Activated CD4-positive, alpha-beta T cell treated with anti-CD3 and anti-CD28 coated beads for 36 hours (primary cell): ENCODE results near the gene CAMSAP3. TPM values are rescaled to one million over a fixed set of nuclear protein-coding genes. Genes with fewer than 3 reads are reported as not detected.
"Not testable (repeated sequence)": the region's sequence is repeated elsewhere in the genome, so short reads cannot be mapped to it uniquely, and the experiment has no call there.

Experiments
- ATAC-seq: fragments of 200-7000 bp; cut with Tn5 transposase; one replicate; pipeline ENCODE4 v1.10.0; 2021; ENCODE audit warnings: mild to moderate bottlenecking, moderate library complexity
- CTCF ChIA-PET: fragments of 350-600 bp; sonication (Branson Sonifier 250); formaldehyde crosslinking; loops from one replicate; lab custom pipeline; 2021; ENCODE audit warnings: antibody characterized with exemption; lab: Charles Lee
- POLR2A ChIA-PET: fragments of 350-600 bp; sonication (Branson Sonifier 250); formaldehyde crosslinking; loops from one replicate; lab custom pipeline; 2021; ENCODE audit warnings: antibody characterized with exemption, inconsistent platforms; lab: Charles Lee
- DNase-seq: peaks from one replicate; pipeline ENCODE4 v3.0.0-alpha.2; 2020
- H3K27ac Mint-ChIP-seq: one replicate; pipeline ENCODE4 v1.8.0; 2021; ENCODE audit warnings: mixed read lengths
- H3K27me3 Mint-ChIP-seq: one replicate; pipeline ENCODE4 v1.8.0; 2021; ENCODE audit warnings: mixed read lengths
- H3K36me3 Mint-ChIP-seq: one replicate; pipeline ENCODE4 v1.8.0; 2021; ENCODE audit warnings: low read depth, mixed read lengths
- H3K4me1 Mint-ChIP-seq: one replicate; pipeline ENCODE4 v1.8.0; 2021; ENCODE audit warnings: mixed read lengths
- H3K4me3 Mint-ChIP-seq: one replicate; pipeline ENCODE4 v1.8.0; 2021; ENCODE audit warnings: mild to moderate bottlenecking, moderate library complexity, mixed read lengths
- H3K9me3 Mint-ChIP-seq: one replicate; pipeline ENCODE4 v1.8.0; 2021; ENCODE audit warnings: low read depth, mixed read lengths
- intact Hi-C, 2 experiments: fragments of 100-400 bp; cut with DNase I in 1 of 2; cut with micrococcal nuclease in 1 of 2; formaldehyde crosslinking; loops; one replicate each; pipeline versions ENCODE4 v1.14.2 to v1.15.1; 2022 to 2024; cut with DNase I, micrococcal nuclease
- total RNA-seq, 2 experiments: library from RNA; stranded (reverse); gene quantifications; one replicate each; pipeline ENCODE4 v1.2.3, GENCODE V29; 2021

CAMSAP3 gene
- total RNA-seq, 2 experiments from 2014 or later = 0.50 to 0.58 TPM

DNA sequence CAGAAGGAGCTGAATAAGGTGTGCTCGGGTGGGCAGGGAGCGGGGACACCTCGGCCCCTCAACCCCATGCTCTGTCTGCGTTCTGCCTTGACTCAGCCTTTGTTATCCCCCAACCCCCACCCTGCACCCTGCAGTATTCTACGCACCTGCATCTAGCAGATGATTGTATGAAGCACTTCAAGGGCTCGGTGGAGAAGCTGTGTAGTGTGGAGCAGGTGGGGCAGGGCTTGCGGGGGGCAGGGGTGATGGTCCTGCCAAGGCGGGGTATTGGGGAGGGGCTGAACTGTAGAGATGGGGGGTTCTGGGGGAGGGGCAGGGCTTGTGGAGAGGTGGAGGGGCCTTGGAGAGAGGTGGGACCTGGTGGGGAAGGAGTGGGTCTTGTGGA lies 47.4 kb downstream of the CAMSAP3 start:
- no peak overlapping the region for H3K4me3 Mint-ChIP-seq

DNA sequence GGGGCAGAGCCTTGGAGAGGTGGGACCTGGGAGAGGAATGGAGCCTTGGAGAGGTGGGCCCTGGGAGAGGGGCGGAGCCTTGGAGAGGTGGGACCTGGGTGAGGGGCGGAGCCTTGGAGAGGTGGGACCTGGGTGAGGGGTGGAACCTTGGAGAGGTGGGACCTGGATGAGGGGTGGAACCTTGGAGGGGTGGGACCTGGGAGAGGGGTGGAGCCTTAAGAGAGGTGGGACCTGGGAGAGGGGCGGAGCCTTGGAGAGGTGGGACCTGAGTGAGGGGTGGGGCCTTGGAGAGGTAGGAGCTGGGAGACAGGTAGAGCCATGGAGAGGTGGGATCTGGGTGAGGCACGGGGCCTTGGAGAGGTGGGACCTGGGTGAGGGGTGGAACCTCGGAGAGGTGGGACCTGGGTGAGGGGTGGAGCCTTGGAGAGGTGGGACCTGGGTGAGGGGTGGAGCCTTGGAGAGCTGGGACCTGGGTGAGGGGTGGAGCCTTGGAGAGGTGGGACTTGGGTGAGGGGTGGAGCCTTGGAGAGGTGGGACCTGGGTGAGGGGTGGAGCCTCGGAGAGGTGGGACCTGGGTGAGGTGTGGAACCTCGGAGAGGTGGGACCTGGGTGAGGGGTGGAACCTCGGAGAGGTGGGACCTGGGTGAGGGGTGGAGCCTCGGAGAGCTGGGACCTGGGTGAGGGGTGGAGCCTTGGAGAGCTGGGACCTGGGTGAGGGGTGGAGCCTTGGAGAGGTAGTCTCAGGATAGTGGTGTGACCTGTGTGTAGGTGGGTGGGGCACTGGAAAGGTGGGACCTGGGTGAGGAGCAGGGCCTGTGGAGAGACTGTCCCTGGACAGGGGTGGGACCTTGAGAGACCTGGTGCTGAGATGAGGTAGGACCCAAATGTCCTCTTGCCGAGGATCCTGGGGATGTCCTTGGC lies 48.2 kb downstream of the CAMSAP3 start:
- peak; percentile 62 for DNase-seq
- peaks cover 14% of the 10 kb centered on the region for H3K36me3 Mint-ChIP-seq
- H3K4me3 Mint-ChIP-seq, H3K27ac Mint-ChIP-seq, H3K4me1 Mint-ChIP-seq, H3K9me3 Mint-ChIP-seq, H3K27me3 Mint-ChIP-seq, intact Hi-C loops: not testable (repeated sequence)
- ChIA-PET POLR2A (interaction anchor here (0.9 kb wide), 1 partner anchor 187 kb away, joined by 3 read pairs; no protein-coding TSS in a partner anchor), CTCF (interaction anchor here (0.6 kb wide), 1 partner anchor 10 kb away, joined by 3 read pairs; no protein-coding TSS in a partner anchor)
- peak; percentile 50 for ATAC-seq

More for the DNA sequence above, 47.4 kb downstream of the CAMSAP3 start:
- CTCF ChIA-PET = interaction anchor here (0.7 kb wide), 1 partner anchor 38 kb away, joined by 3 read pairs; the partner anchor contains the start of gene TRAPPC5
- intact Hi-C loops = no loop called here
- DNase-seq (no peak), ATAC-seq (no peak)
- Mint-ChIP-seq H3K4me1 (peaks cover 10% of the 10 kb centered on the region), H3K27ac (no peak overlapping the region), H3K36me3 (peaks cover 16% of the 10 kb centered on the region), H3K27me3 (no peaks in the 10 kb centered on the region), H3K9me3 (peaks cover 7% of the 10 kb centered on the region)
- POLR2A ChIA-PET = interaction anchor here (0.6 kb wide), 1 partner anchor 138 kb away, joined by 6 read pairs; no protein-coding TSS in a partner anchor

DNA sequence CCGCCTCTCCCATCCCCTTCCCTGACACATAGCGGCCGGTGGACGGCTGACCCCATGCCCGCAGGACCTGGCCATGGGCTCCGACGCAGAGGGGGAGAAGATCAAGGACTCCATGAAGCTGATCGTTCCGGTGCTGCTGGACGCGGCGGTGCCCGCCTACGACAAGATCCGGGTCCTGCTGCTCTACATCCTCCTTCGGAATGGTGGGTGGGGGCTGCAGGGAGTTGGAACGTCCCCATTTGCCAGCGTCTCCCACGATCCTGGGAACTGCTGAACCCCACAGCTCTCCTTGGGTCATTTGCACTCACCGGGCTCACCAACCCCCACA lies 48.9 kb downstream of the CAMSAP3 start:
- Mint-ChIP-seq H3K4me3 (no peak overlapping the region), H3K4me1 (peaks cover 4% of the 10 kb centered on the region), H3K36me3 (peaks cover 13% of the 10 kb centered on the region), H3K9me3 (peaks cover 7% of the 10 kb centered on the region), H3K27ac (no peak overlapping the region), H3K27me3 (no peaks in the 10 kb centered on the region)
- ChIA-PET CTCF (no interaction called here), POLR2A (interaction anchor here (0.9 kb wide), 1 partner anchor 187 kb away, joined by 3 read pairs; no protein-coding TSS in a partner anchor)
- intact Hi-C loops = no loop called here
- no peak for DNase-seq
- no peak for ATAC-seq

DNA sequence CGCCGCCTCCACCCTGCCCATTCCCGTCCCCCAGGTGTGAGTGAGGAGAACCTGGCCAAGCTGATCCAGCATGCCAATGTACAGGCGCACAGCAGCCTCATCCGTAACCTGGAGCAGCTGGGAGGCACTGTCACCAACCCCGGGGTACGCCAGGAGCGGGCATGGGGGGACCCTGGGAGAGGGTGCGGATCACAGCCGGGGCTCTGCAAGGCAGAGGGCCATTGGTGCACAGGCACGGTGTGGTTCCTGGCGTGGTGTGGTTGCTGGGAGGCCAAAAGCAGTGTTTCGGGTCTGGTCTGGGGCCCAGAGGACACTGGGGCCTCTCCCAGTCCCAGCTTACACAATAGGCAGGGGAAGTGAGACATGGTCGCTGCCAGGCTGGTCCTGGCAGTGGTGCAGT lies 49.5 kb downstream of the CAMSAP3 start:
- H3K27me3 Mint-ChIP-seq = no peaks in the 10 kb centered on the region
- H3K9me3 Mint-ChIP-seq = peaks cover 2% of the 10 kb centered on the region
- ATAC-seq (no peak), DNase-seq (no peak)
- ChIA-PET CTCF (interaction anchor here (0.6 kb wide), 1 partner anchor 339 kb away, joined by 4 read pairs; no protein-coding TSS in a partner anchor), POLR2A (interaction anchor here (0.9 kb wide), 1 partner anchor 186 kb away, joined by 3 read pairs; no protein-coding TSS in a partner anchor)
- peaks cover 6% of the 10 kb centered on the region for H3K36me3 Mint-ChIP-seq
- no peak overlapping the region for H3K27ac Mint-ChIP-seq
- no peak overlapping the region for H3K4me3 Mint-ChIP-seq
- intact Hi-C loops = no loop called here
- no peaks in the 10 kb centered on the region for H3K4me1 Mint-ChIP-seq

DNA sequence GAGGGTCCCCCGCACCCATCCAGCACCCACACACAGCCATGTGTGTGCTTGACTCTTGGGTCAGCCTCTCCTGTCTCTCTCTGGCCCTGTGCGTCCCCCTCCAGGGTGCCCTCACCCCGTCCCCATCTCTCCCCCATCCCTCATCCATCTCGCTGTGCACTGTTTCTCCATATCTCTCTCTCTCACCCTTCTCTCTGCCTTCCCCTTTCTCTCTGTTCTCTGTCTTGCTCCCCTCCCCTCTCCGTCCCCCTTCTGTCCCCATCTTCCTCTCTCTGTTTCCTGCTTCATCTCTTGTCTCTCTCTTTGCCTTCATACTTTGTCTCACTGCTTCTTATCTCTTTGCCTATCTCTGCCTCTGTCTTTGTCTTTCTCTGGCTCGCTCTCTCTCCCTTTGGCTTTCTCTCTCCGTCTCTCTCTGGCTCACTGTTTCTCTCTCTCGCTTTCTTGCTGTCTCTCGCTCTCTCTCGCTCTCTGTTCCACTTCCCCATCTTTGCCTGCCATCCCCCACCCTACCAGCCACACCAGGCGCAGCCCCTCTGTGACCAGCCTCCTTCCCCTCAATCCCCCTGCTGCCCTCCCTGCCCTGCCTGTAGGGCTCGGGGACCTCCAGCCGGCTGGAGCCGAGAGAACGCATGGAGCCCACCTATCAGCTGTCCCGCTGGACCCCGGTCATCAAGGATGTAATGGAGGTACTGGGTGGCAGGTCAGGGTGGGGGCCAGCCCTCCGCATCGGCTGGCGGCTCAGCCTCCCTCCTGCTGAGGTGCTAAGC lies 50.2 kb downstream of the CAMSAP3 start:
- no peaks in the 10 kb centered on the region for H3K27me3 Mint-ChIP-seq
- ATAC-seq = no peak
- intact Hi-C loops = no loop called here
- no peak overlapping the region for H3K27ac Mint-ChIP-seq
- H3K4me3 Mint-ChIP-seq = no peak overlapping the region
- CTCF ChIA-PET = interaction anchor here (0.6 kb wide), 1 partner anchor 339 kb away, joined by 4 read pairs; no protein-coding TSS in a partner anchor
- no peaks in the 10 kb centered on the region for H3K9me3 Mint-ChIP-seq
- H3K4me1 Mint-ChIP-seq = no peaks in the 10 kb centered on the region
- peaks cover 4% of the 10 kb centered on the region for H3K36me3 Mint-ChIP-seq
- POLR2A ChIA-PET = no interaction called here
- DNase-seq = no peak

DNA sequence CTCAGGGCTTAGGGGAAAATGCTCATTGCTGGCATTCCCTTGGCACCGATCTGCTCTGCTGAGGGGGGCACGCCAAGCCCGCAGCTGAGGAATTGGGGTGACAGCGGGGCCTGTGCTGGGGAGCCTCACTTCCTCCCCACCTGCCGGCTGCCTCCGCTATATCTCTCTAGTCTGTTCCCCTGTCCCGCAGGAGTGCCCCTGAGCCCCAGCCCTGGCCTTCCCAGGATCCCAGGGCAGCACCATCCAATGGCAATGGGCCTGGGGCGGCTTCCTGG lies 50.7 kb downstream of the CAMSAP3 start:
- H3K27ac Mint-ChIP-seq = no peak overlapping the region
- DNase-seq = no peak
- ChIA-PET POLR2A (no interaction called here), CTCF (no interaction called here)
- intact Hi-C loops = no loop called here
- no peak overlapping the region for H3K4me3 Mint-ChIP-seq
- H3K36me3 Mint-ChIP-seq = peaks cover 4% of the 10 kb centered on the region
- no peaks in the 10 kb centered on the region for H3K9me3 Mint-ChIP-seq
- no peaks in the 10 kb centered on the region for H3K27me3 Mint-ChIP-seq
- H3K4me1 Mint-ChIP-seq = no peaks in the 10 kb centered on the region
- no peak for ATAC-seq

DNA sequence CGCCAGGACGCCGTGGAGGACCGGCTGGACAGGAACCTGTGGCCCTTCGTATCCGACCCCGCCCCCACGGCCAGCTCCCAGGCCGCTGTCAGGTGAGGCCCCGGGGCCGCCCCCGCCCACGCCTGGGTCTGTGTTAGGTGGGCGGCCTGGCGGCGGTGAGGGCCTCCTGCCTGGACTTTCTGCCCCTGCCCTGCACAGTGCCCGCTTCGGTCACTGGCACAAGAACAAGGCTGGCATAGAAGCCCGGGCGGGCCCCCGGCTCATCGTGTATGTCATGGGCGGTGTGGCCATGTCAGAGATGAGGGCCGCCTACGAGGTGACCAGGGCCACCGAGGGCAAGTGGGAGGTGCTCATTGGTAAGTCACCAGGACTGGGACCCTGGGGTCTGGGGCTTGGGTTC lies 51.5 kb downstream of the CAMSAP3 start:
- ChIA-PET POLR2A (no interaction called here), CTCF (no interaction called here)
- intact Hi-C loops = no loop called here
- Mint-ChIP-seq H3K4me3 (no peak overlapping the region), H3K36me3 (peaks cover 4% of the 10 kb centered on the region), H3K4me1 (peaks cover 2% of the 10 kb centered on the region), H3K27ac (no peak overlapping the region), H3K9me3 (no peaks in the 10 kb centered on the region), H3K27me3 (no peaks in the 10 kb centered on the region)
- DNase-seq = no peak
- ATAC-seq = no peak

DNA sequence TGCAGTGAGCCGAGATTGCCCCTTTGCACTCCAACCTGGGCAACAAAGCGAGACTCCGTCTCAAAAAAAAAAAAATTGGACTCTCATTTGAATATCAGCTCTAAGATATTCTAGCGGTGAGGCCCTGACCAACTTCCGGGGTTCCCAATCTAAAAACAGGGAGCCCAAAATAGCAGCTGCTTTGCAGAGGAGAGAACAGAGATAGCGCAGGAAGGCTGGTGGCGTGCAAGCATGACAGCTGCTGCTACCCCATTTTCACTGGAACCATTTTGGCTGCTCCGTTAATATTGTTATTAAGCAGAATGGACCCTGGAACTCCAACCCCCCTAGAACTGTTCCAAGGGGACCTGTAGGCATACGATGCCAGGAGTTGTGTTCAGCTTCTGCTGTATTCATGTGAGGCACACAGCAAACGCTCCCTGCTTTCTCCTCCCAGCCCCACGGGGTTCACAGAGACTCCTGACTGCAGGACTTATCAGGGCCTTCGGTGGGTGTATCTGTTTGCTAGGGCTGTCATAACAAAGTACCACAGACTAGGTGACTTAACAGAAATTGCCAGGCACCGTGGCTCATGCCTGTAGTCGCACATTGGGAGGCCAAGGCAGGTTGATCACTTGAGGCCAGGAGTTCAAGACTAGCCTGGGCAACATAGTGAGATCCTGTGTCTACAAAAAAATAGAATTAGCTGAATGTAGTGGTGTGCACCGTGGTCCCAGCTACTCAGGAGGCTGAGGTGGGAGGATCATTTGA lies 52.8 kb downstream of the CAMSAP3 start:
- Mint-ChIP-seq H3K4me3 (no peak overlapping the region), H3K27ac (no peak overlapping the region), H3K9me3 (no peaks in the 10 kb centered on the region), H3K27me3 (no peaks in the 10 kb centered on the region), H3K4me1 (peaks cover 8% of the 10 kb centered on the region), H3K36me3 (peaks cover 4% of the 10 kb centered on the region)
- ATAC-seq (no peak), DNase-seq (no peak)
- intact Hi-C loops = no loop called here
- ChIA-PET CTCF (interaction anchor here (0.7 to 1.4 kb wide), 5 partner anchors 33 to 221 kb away, joined by 3 to 5 read pairs (median 3); partner anchors contain the start of gene TRAPPC5), POLR2A (interaction anchor here (0.7 kb wide), 1 partner anchor 707 kb away, joined by 8 read pairs; no protein-coding TSS in a partner anchor)

DNA sequence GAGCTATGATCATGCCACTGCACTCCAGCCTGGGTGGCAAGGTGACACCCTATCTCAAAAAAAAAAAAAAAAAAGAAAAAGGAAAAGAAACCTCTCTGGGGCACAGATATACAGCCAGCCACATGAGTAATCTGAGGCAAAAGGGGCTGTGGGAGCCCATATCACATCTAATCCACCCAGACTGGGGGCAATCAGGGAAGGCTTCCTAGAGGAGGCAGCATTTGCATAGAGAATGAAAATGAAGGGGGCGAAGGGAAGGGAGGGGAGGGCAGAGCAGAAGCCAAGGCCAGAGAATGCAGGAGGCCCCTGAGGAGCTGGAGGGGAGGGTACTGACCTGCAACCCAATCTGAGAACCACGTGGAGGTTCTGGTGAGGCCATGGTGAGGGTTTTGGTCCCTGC lies 54.5 kb downstream of the CAMSAP3 start:
- peaks cover 8% of the 10 kb centered on the region for H3K4me1 Mint-ChIP-seq
- no peaks in the 10 kb centered on the region for H3K9me3 Mint-ChIP-seq
- H3K27ac Mint-ChIP-seq = no peak overlapping the region
- POLR2A ChIA-PET = no interaction called here
- ATAC-seq (no peak), DNase-seq (no peak)
- intact Hi-C loops = no loop called here
- no peaks in the 10 kb centered on the region for H3K27me3 Mint-ChIP-seq
- H3K36me3 Mint-ChIP-seq = no peaks in the 10 kb centered on the region
- CTCF ChIA-PET = interaction anchor here (3.3 kb wide), 1 partner anchor 150 kb away, joined by 24 read pairs; no protein-coding TSS in a partner anchor
- H3K4me3 Mint-ChIP-seq = no peak overlapping the region

DNA sequence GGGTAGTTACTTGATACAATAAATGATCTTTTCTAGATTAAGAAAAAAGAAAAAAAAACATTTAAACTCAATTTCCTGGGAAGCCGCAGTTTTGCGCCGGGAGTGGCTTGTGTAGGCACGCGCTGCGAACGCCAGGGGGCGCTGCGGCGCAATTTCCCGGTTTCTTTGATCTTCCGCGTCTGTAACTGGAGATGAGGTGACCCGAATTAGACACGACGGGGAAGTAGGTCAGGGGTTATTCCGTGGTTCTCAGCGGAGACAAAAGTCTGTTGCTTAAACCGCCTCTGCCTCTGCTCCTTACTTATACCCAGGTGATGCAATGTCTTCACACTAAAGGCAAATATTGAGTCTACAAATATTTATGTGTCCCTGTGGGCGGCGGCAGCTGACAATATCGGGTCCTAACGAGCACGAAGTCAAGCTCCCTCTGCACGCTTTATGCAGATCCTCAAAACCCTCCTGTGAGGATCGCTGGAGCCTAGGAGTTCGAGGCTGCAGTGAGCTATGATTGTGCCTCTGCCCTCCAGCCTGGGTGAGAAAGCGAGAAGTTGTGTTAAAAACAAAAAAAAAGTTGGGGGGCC lies 56.5 kb downstream of the CAMSAP3 start:
- H3K36me3 Mint-ChIP-seq = no peaks in the 10 kb centered on the region
- ChIA-PET POLR2A (interaction anchor here (0.5 to 0.6 kb wide), 3 partner anchors 48 to 704 kb away, joined by 4 to 6 read pairs (median 4); no protein-coding TSS in a partner anchor), CTCF (interaction anchor here (0.6 to 3.3 kb wide), 10 partner anchors 8 to 199 kb away, joined by 3 to 24 read pairs (median 6); partner anchors contain the start of genes PET100, STXBP2, TRAPPC5 and XAB2)
- H3K27me3 Mint-ChIP-seq = no peaks in the 10 kb centered on the region
- H3K9me3 Mint-ChIP-seq = no peaks in the 10 kb centered on the region
- peak overlapping the region; percentile 61 for H3K27ac Mint-ChIP-seq
- intact Hi-C loops = loop anchor here (1.0 to 2.0 kb wide), 4 partner anchors 27 to 149 kb away; partner anchors contain the start of gene TRAPPC5 (in 1 of the 2)
- ATAC-seq (peak; percentile 85), DNase-seq (peak; percentile 92)
- H3K4me1 Mint-ChIP-seq = peaks cover 17% of the 10 kb centered on the region
- H3K4me3 Mint-ChIP-seq = peak overlapping the region; percentile 37
